ENCODE measurements around the gene VPS8. TPM values are rescaled to one million over a fixed set of nuclear protein-coding genes. Genes with fewer than 3 reads are reported as not detected.

The VPS8 gene
- total and polyA plus RNA-seq, 2 of the 13 experiments (the other 11 are each of a cell fraction or from before 2014, with no cell fraction given) = 14.2 to 35.1 TPM

DNA sequence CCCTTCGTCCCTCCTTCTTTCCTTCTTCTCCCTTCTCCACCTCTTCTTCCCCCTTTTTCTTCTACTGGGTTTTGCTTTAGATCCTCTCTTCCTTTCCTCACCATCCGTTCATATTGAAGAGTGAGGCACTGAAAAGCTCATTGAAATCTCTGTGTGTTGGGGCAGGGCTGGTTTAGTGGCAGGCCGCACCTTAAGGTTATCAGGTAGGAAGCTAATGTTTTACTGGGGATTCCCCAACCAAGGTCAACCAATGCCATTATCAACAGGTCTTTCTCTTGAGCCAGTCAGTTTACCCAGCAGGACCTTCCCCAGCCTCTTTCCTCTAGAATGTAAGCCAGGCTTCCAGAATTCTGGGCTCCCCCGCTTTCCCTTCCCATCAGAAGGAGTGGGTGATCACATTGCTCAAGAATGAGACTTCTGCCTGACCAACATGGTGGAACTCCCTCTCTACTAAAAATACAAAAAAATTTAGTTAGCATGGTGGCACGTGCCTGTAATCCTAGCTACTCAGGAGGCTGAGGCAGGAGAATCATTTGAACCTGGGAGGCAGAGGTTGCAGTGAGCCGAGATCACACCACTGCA, 11.5 kb upstream of the VPS8 start:
- POLR2A ChIA-PET = interaction anchor here (0.8 to 1.1 kb wide), 2 partner anchors 11 to 12 kb away, joined by 3 to 6 read pairs; partner anchors contain the start of gene VPS8
- TF ChIP-seq ZNF354B (CRISPR knock-in tag; IDR thresholded peaks at IDR 0.05) (no peak), MAFF (IDR thresholded peaks at IDR 0.05; ENCODE audit: low read depth, low read length) (no peak), ZNF883 (CRISPR knock-in tag; IDR thresholded peaks at IDR 0.05; ENCODE audit: not compliant biosample characterization) (no peak), CBFB (CRISPR knock-in tag; IDR thresholded peaks at IDR 0.05) (no peak), MTF2 (CRISPR knock-in tag; IDR thresholded peaks at IDR 0.05; ENCODE audit: borderline replicate concordance) (no peak), ZNF761 (CRISPR knock-in tag; conservative IDR thresholded peaks at IDR 0.05) (no peak), FOSL1 (CRISPR knock-in tag; IDR thresholded peaks at IDR 0.05; ENCODE audit: borderline replicate concordance) (no peak)
- TF ChIP-seq, protein P1, sequence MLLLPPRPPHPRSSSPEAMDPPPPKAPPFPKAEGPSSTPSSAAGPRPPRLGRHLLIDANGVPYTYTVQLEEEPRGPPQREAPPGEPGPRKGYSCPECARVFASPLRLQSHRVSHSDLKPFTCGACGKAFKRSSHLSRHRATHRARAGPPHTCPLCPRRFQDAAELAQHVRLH (CRISPR knock-in tag; IDR thresholded peaks at IDR 0.05; ENCODE audit: borderline replicate concordance, low read depth) = no peak
- TF ChIP-seq, protein P2, sequence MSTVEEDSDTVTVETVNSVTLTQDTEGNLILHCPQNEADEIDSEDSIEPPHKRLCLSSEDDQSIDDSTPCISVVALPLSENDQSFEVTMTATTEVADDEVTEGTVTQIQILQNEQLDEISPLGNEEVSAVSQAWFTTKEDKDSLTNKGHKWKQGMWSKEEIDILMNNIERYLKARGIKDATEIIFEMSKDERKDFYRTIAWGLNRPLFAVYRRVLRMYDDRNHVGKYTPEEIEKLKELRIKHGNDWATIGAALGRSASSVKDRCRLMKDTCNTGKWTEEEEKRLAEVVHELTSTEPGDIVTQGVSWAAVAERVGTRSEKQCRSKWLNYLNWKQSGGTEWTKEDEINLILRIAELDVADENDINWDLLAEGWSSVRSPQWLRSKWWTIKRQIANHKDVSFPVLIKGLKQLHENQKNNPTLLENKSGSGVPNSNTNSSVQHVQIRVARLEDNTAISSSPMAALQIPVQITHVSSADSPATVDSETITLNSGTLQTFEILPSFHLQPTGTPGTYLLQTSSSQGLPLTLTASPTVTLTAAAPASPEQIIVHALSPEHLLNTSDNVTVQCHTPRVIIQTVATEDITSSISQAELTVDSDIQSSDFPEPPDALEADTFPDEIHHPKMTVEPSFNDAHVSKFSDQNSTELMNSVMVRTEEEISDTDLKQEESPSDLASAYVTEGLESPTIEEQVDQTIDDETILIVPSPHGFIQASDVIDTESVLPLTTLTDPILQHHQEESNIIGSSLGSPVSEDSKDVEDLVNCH (CRISPR knock-in tag; IDR thresholded peaks at IDR 0.05) = no peak
- TF ChIP-seq, protein P3, sequence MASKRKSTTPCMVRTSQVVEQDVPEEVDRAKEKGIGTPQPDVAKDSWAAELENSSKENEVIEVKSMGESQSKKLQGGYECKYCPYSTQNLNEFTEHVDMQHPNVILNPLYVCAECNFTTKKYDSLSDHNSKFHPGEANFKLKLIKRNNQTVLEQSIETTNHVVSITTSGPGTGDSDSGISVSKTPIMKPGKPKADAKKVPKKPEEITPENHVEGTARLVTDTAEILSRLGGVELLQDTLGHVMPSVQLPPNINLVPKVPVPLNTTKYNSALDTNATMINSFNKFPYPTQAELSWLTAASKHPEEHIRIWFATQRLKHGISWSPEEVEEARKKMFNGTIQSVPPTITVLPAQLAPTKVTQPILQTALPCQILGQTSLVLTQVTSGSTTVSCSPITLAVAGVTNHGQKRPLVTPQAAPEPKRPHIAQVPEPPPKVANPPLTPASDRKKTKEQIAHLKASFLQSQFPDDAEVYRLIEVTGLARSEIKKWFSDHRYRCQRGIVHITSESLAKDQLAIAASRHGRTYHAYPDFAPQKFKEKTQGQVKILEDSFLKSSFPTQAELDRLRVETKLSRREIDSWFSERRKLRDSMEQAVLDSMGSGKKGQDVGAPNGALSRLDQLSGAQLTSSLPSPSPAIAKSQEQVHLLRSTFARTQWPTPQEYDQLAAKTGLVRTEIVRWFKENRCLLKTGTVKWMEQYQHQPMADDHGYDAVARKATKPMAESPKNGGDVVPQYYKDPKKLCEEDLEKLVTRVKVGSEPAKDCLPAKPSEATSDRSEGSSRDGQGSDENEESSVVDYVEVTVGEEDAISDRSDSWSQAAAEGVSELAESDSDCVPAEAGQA (IDR thresholded peaks at IDR 0.05; ENCODE audit: low read depth) = no peak
- TF ChIP-seq, protein P3 (CRISPR knock-in tag; IDR thresholded peaks at IDR 0.05; ENCODE audit: borderline replicate concordance) = no peak
- TF ChIP-seq, protein P4, sequence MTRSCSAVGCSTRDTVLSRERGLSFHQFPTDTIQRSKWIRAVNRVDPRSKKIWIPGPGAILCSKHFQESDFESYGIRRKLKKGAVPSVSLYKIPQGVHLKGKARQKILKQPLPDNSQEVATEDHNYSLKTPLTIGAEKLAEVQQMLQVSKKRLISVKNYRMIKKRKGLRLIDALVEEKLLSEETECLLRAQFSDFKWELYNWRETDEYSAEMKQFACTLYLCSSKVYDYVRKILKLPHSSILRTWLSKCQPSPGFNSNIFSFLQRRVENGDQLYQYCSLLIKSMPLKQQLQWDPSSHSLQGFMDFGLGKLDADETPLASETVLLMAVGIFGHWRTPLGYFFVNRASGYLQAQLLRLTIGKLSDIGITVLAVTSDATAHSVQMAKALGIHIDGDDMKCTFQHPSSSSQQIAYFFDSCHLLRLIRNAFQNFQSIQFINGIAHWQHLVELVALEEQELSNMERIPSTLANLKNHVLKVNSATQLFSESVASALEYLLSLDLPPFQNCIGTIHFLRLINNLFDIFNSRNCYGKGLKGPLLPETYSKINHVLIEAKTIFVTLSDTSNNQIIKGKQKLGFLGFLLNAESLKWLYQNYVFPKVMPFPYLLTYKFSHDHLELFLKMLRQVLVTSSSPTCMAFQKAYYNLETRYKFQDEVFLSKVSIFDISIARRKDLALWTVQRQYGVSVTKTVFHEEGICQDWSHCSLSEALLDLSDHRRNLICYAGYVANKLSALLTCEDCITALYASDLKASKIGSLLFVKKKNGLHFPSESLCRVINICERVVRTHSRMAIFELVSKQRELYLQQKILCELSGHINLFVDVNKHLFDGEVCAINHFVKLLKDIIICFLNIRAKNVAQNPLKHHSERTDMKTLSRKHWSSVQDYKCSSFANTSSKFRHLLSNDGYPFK (CRISPR knock-in tag; IDR thresholded peaks at IDR 0.05; ENCODE audit: borderline replicate concordance) = no peak

More for the DNA sequence above, 11.5 kb upstream of the VPS8 start:
- H3K36me3 ChIP-seq (replicated peaks in 1 of 2; ENCODE audit: control insufficient read depth in 1 of 2, insufficient read depth in 2 of 2, low read length in 2 of 2) = no peaks in the 10 kb centered on the region
- H3K4me1 ChIP-seq (ENCODE audit: insufficient read depth, low read length) = peaks cover 5% of the 10 kb centered on the region
- FAIRE-seq (no peak), ATAC-seq (no peak), DNase-seq (ENCODE audit: low spot score) (no peak)
- no peaks in the 10 kb centered on the region for H3K79me2 ChIP-seq (ENCODE audit: insufficient read depth, low read length)
- no peak overlapping the region for H2AFZ ChIP-seq (ENCODE audit: low read length)
- H3K27me3 ChIP-seq (ENCODE audit: control insufficient read depth in 1 of 2, insufficient read depth in 2 of 2, low read length in 2 of 2) = 0 out of 5 replicates have a peak, but pooled peaks cover 0 to 4% of the 10 kb centered on the region in 2 experiments
- H3K4me3 ChIP-seq (replicated peaks in 1 of 3; ENCODE audit: insufficient read depth in 1 of 3, low read depth in 2 of 3, low read length in 3 of 3) = no peak overlapping the region
- in situ Hi-C loops (cut with HindIII; ENCODE audit: extremely low pct_ligation_motif_present, low pct_unique_long_range_greater_than_20kb) = no loop called here
- intact Hi-C loops (cut with micrococcal nuclease; ENCODE audit: unreplicated experiment) = no loop called here
- H3K9ac ChIP-seq (ENCODE audit: insufficient read depth, low read depth, low read length) = no peak overlapping the region
- WGBS (ENCODE audit: low lambda C conversion rate) = 18% methylated on average over 6 of the region's 6 CpGs
- no peaks in the 10 kb centered on the region for H3K9me3 ChIP-seq (ENCODE audit: low read length)
- H3K27ac ChIP-seq (ENCODE audit: extremely low read length, insufficient read depth, low read length) = no peak overlapping the region
- CTCF ChIA-PET (ENCODE audit: low intra/inter-chr PET ratio, low total read pairs) = no interaction called here
- no peak overlapping the region for H3K4me2 ChIP-seq (ENCODE audit: low read depth, low read length)
- H4K20me1 ChIP-seq (ENCODE audit: insufficient read depth, low read length) = no peaks in the 10 kb centered on the region
- no TSS peak for BruUV-seq (replicated peaks)

All from HepG2 (cell line).